IMR-90 (cell line): Measurements from ENCODE around the gene PVALEF.

ENCODE experiments used
- BHLHE40 ChIP-seq: fragments of 150-350 bp; IDR thresholded peaks from 2 replicates; pipeline ENCODE4 v1.6.1; 2016; ENCODE audit warnings: mild to moderate bottlenecking, low read depth, low read length
- FOS ChIP-seq: fragments of 150-350 bp; IDR thresholded peaks from 2 replicates; pipeline ENCODE4 v1.6.1; 2016; ENCODE audit warnings: low read depth, low read length
- MAFK ChIP-seq: IDR thresholded peaks from 2 replicates; pipeline ENCODE4 v1.6.1; 2012; ENCODE audit warnings: low read depth, low read length, improper control_type of control experiment
- POLR2A ChIP-seq: IDR thresholded peaks from 2 replicates; pipeline ENCODE4 v1.6.1; 2012; ENCODE audit warnings: mild to moderate bottlenecking, low read depth, low read length
- RAD21 ChIP-seq: IDR thresholded peaks from 2 replicates; pipeline ENCODE4 v1.6.1; 2012; ENCODE audit warnings: low read length, improper control_type of control experiment
- RCOR1 ChIP-seq: IDR thresholded peaks from 2 replicates; pipeline ENCODE4 v1.6.1; 2012; ENCODE audit warnings: mild to moderate bottlenecking, low read length, improper control_type of control experiment; ENCODE audit not compliant: insufficient replicate concordance
- RFX5 ChIP-seq: IDR thresholded peaks from 2 replicates; pipeline ENCODE4 v1.8.0; 2012; ENCODE audit warnings: low read depth, mild to moderate bottlenecking, low read length, moderate library complexity
- SMC3 ChIP-seq: fragments of 150-350 bp; IDR thresholded peaks from 2 replicates; pipeline ENCODE4 v1.6.1; 2016; ENCODE audit warnings: low read depth, mild to moderate bottlenecking, antibody characterized with exemption, low read length, moderate library complexity
- TF ChIP-seq, protein P1 (sequence below): conservative IDR thresholded peaks from 2 replicates; pipeline ENCODE4 v1.5.1; 2012; ENCODE audit warnings: mild to moderate bottlenecking, low read depth, low read length, improper control_type of control experiment

DNA sequence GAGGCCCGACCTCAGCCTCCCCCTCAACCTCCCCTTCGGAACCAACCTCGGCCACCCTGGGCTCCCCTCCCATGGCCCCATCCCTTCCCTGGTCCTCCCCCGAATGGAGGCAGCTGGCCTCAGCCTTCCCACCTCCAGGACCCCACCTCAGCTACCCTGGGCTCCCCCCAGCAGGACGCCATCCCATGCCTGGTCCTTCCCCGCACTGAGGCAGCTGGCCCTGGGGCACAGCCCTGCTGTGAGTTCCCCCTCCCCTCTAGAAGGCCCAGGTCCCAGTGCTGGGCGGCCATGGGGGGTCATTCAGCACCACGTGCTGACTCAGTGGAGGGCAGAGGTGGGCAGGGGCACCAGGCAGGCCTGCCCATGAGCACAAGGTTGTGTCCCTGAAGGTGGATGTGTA, 28.9 kb upstream of the PVALEF start:
- TF ChIP-seq, protein P1, sequence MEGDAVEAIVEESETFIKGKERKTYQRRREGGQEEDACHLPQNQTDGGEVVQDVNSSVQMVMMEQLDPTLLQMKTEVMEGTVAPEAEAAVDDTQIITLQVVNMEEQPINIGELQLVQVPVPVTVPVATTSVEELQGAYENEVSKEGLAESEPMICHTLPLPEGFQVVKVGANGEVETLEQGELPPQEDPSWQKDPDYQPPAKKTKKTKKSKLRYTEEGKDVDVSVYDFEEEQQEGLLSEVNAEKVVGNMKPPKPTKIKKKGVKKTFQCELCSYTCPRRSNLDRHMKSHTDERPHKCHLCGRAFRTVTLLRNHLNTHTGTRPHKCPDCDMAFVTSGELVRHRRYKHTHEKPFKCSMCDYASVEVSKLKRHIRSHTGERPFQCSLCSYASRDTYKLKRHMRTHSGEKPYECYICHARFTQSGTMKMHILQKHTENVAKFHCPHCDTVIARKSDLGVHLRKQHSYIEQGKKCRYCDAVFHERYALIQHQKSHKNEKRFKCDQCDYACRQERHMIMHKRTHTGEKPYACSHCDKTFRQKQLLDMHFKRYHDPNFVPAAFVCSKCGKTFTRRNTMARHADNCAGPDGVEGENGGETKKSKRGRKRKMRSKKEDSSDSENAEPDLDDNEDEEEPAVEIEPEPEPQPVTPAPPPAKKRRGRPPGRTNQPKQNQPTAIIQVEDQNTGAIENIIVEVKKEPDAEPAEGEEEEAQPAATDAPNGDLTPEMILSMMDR, result no peak
- TF ChIP-seq SMC3 (no peak), RFX5 (no peak), POLR2A (no peak), FOS (no peak), RAD21 (no peak), BHLHE40 (no peak), MAFK (no peak), RCOR1 (no peak)
